H1 (cell line): ENCODE results near the gene SH3D19. TPM values are rescaled to one million over a fixed set of nuclear protein-coding genes. Genes with fewer than 3 reads are reported as not detected.

Experiments
- CTCF ChIA-PET: fragments of 300-600 bp; sonication (Branson Sonifier 250); formaldehyde crosslinking; loops from one replicate; lab custom pipeline; 2021; ENCODE audit not compliant: partially characterized antibody; lab: Charles Lee
- POLR2A ChIA-PET: fragments of 300-600 bp; sonication (Branson Sonifier 250); formaldehyde crosslinking; loops from one replicate; lab custom pipeline; 2021; ENCODE audit warnings: inconsistent platforms; ENCODE audit not compliant: partially characterized antibody; lab: Charles Lee
- DNase-seq, 2 experiments: peaks; one replicate each; pipeline versions ENCODE4 v3.0.0 to v3.0.0-alpha.2; 2010 to 2022; ENCODE audit warnings: low spot score in 2 of 2, low read depth in 1 of 2, mixed read lengths in 1 of 2
- FAIRE-seq: peaks from 2 replicates; lab custom pipeline; 2011; peaks lifted over from hg19 to GRCh38; lab: Jason Lieb, UNC
- H2AFZ ChIP-seq: 2 replicates; pipeline ENCODE4 v1.8.1; 2012; ENCODE audit warnings: low read length, inconsistent platforms
- H2AK5ac ChIP-seq: 2 replicates; pipeline ENCODE4 v1.6.1; 2013; ENCODE audit warnings: low read depth, low read length
- H2BK120ac ChIP-seq: replicated peaks from 2 replicates; pipeline ENCODE3; 2013; ENCODE audit warnings: low read depth, low read length, inconsistent platforms
- H2BK12ac ChIP-seq: 2 replicates; pipeline ENCODE4 v1.6.1; 2013; ENCODE audit warnings: low read depth, low read length
- H2BK15ac ChIP-seq: 2 replicates; pipeline ENCODE4 v1.6.1; 2013; ENCODE audit warnings: low read length
- H2BK20ac ChIP-seq: 2 replicates; pipeline ENCODE4 v1.6.1; 2013; ENCODE audit warnings: low read length
- H2BK5ac ChIP-seq: 2 replicates; pipeline ENCODE4 v1.6.1; 2013; ENCODE audit warnings: low read depth, low read length
- H3K14ac ChIP-seq: 2 replicates; pipeline ENCODE4 v1.6.1; 2013; ENCODE audit warnings: inconsistent platforms; ENCODE audit not compliant: insufficient read length
- H3K18ac ChIP-seq: 2 replicates; pipeline ENCODE4 v1.6.1; 2013; ENCODE audit warnings: low read length; ENCODE audit errors: extremely low read depth
- H3K23ac ChIP-seq: 2 replicates; pipeline ENCODE4 v1.6.1; 2013; ENCODE audit warnings: inconsistent platforms; ENCODE audit not compliant: insufficient read length
- H3K23me2 ChIP-seq: 2 replicates; pipeline ENCODE4 v1.6.1; 2013; ENCODE audit warnings: low read depth, low read length
- H3K27ac ChIP-seq: 2 replicates; pipeline ENCODE4 v1.6.1; 2011; ENCODE audit warnings: low read depth, low read length, inconsistent platforms
- H3K27me3 ChIP-seq, 4 experiments: replicated peaks in 1 of 4; 1 replicate in 1 of 4; 2 replicates in 3 of 4; pipeline versions ENCODE4 v1.6.1 to v1.8.1; 2011 to 2013; ENCODE audit warnings: low read length in 3 of 4, mild to moderate bottlenecking in 3 of 4, inconsistent platforms in 2 of 4, mixed read lengths in 2 of 4, moderate library complexity in 1 of 4; ENCODE audit not compliant: control insufficient read depth in 3 of 4, insufficient read depth in 3 of 4; ENCODE audit errors: extremely low read depth in 1 of 4
- H3K36me3 ChIP-seq, 4 experiments: 2 replicates each; pipeline versions ENCODE4 v1.6.1 to v1.8.1; 2011 to 2013; ENCODE audit warnings: mild to moderate bottlenecking in 4 of 4, low read length in 3 of 4, moderate library complexity in 2 of 4, control low read depth in 1 of 4, inconsistent platforms in 1 of 4; ENCODE audit not compliant: insufficient read depth in 4 of 4, control insufficient read depth in 2 of 4
- H3K4ac ChIP-seq: replicated peaks from 2 replicates; pipeline ENCODE3; 2013; ENCODE audit warnings: low read length, low read depth, mixed read lengths, inconsistent platforms; ENCODE audit not compliant: insufficient read length
- H3K4me1 ChIP-seq, 4 experiments: replicated peaks in 1 of 4; 1 replicate in 1 of 4; 2 replicates in 3 of 4; pipeline versions ENCODE4 v1.6.1 to v1.8.1; 2011 to 2013; ENCODE audit warnings: low read length in 3 of 4, inconsistent platforms in 2 of 4, mixed read lengths in 1 of 4; ENCODE audit not compliant: insufficient read depth in 4 of 4, control insufficient read depth in 3 of 4
- H3K4me2 ChIP-seq, 2 experiments: 2 replicates each; pipeline versions ENCODE4 v1.6.1 to v1.8.1; 2011 to 2013; ENCODE audit warnings: low read depth in 2 of 2, low read length in 2 of 2, control low read depth in 1 of 2, inconsistent platforms in 1 of 2, mild to moderate bottlenecking in 1 of 2; ENCODE audit not compliant: insufficient read depth in 1 of 2
- H3K4me3 ChIP-seq, 4 experiments: fragments of 200-600, 300-600 bp in 1 of 4; sonication (generic), shearing (Covaris generic), sonication (Bioruptor Twin) in 1 of 4; 2 replicates each; pipeline versions ENCODE4 v1.5.1 to v1.8.1; 2011 to 2016; ENCODE audit warnings: low read length in 4 of 4, low read depth in 3 of 4, control low read depth in 2 of 4, inconsistent platforms in 2 of 4, mild to moderate bottlenecking in 2 of 4, mixed read lengths in 1 of 4, moderate library complexity in 1 of 4; ENCODE audit not compliant: insufficient read depth in 2 of 4; ENCODE audit errors: extremely low read depth in 1 of 4
- H3K56ac ChIP-seq: replicated peaks from 2 replicates; pipeline ENCODE3; 2013; ENCODE audit warnings: low read depth, mild to moderate bottlenecking, mixed read lengths, low read length, inconsistent platforms; ENCODE audit not compliant: insufficient read length
- H3K79me1 ChIP-seq: 2 replicates; pipeline ENCODE4 v1.6.1; 2013; ENCODE audit warnings: low read depth, low read length, control low read depth
- H3K79me2 ChIP-seq, 2 experiments: 2 replicates each; pipeline versions ENCODE4 v1.6.1 to v1.8.1; 2012 to 2013; ENCODE audit warnings: low read length in 2 of 2, mild to moderate bottlenecking in 2 of 2, inconsistent platforms in 1 of 2; ENCODE audit not compliant: insufficient read depth in 2 of 2, control insufficient read depth in 1 of 2
- H3K9ac ChIP-seq, 4 experiments: replicated peaks in 1 of 4; 1 replicate in 1 of 4; 2 replicates in 3 of 4; pipeline versions ENCODE4 v1.6.1 to v1.8.1; 2011 to 2013; ENCODE audit warnings: low read depth in 3 of 4, low read length in 3 of 4, control low read depth in 2 of 4, mild to moderate bottlenecking in 2 of 4, moderate library complexity in 2 of 4, inconsistent platforms in 1 of 4; ENCODE audit errors: extremely low read depth in 1 of 4
- H3K9me3 ChIP-seq, 2 experiments: 2 replicates each; pipeline versions ENCODE4 v1.6.1 to v1.8.1; 2012 to 2013; ENCODE audit warnings: mild to moderate bottlenecking in 2 of 2, moderate library complexity in 2 of 2, control low read depth in 1 of 2, inconsistent platforms in 1 of 2, low read depth in 1 of 2, low read length in 1 of 2, mixed read lengths in 1 of 2; ENCODE audit not compliant: insufficient read depth in 2 of 2
- H4K20me1 ChIP-seq, 2 experiments: replicated peaks in 1 of 2; 2 replicates each; pipeline versions ENCODE3 to v1.8.1; 2011 to 2013; ENCODE audit warnings: inconsistent platforms in 2 of 2, low read length in 2 of 2, mild to moderate bottlenecking in 1 of 2; ENCODE audit not compliant: insufficient read depth in 2 of 2, control insufficient read depth in 1 of 2
- H4K5ac ChIP-seq: 2 replicates; pipeline ENCODE4 v1.6.1; 2013; ENCODE audit warnings: low read length, low read depth, mixed read lengths, inconsistent platforms; ENCODE audit not compliant: insufficient read length
- H4K8ac ChIP-seq: 2 replicates; pipeline ENCODE4 v1.8.0; 2013; ENCODE audit warnings: mild to moderate bottlenecking, moderate library complexity, low read length, inconsistent platforms; ENCODE audit not compliant: insufficient read depth; ENCODE audit errors: extremely low read depth
- H4K91ac ChIP-seq: replicated peaks from 2 replicates; pipeline ENCODE3; 2013; ENCODE audit warnings: low read length, mixed read lengths, inconsistent platforms; ENCODE audit not compliant: insufficient read length
- BACH1 ChIP-seq: IDR thresholded peaks from 2 replicates; pipeline ENCODE4 v1.6.1; 2012; ENCODE audit warnings: low read length, improper control_type of control experiment
- BCL11A ChIP-seq, 2 experiments: IDR thresholded peaks; one replicate each; pipeline ENCODE4 v1.6.1; 2011; ENCODE audit warnings: low read depth in 2 of 2, low read length in 2 of 2, mild to moderate bottlenecking in 2 of 2
- CHD1 ChIP-seq: IDR thresholded peaks from 2 replicates; pipeline ENCODE4 v1.6.1; 2012; ENCODE audit warnings: low read depth, low read length, improper control_type of control experiment
- CREB1 ChIP-seq: IDR thresholded peaks from 2 replicates; pipeline ENCODE4 v1.6.1; 2012; ENCODE audit warnings: inconsistent platforms
- CTCF ChIP-seq, 3 experiments: IDR thresholded peaks; 1 replicate in 2 of 3; 2 replicates in 1 of 3; pipeline versions ENCODE4 v1.5.1 to v1.6.1; 2011; ENCODE audit warnings: low read length in 3 of 3, mild to moderate bottlenecking in 3 of 3, inconsistent platforms in 2 of 3, low read depth in 1 of 3, moderate library complexity in 1 of 3; ENCODE audit not compliant: insufficient read depth in 1 of 3; ENCODE audit errors: control extremely low read depth in 1 of 3
- EGR1 ChIP-seq: IDR thresholded peaks from 2 replicates; pipeline ENCODE4 v1.6.1; 2011; ENCODE audit warnings: low read depth, low read length, borderline replicate concordance
- EP300 ChIP-seq, 2 experiments: IDR thresholded peaks; 1 replicate in 1 of 2; 2 replicates in 1 of 2; pipeline ENCODE4 v1.6.1; 2011 to 2012; ENCODE audit warnings: low read depth in 2 of 2, low read length in 2 of 2, mild to moderate bottlenecking in 2 of 2, borderline replicate concordance in 1 of 2, inconsistent platforms in 1 of 2, moderate library complexity in 1 of 2
- FOSL1 ChIP-seq: IDR thresholded peaks from 2 replicates; pipeline ENCODE4 v1.6.1; 2011; ENCODE audit warnings: mild to moderate bottlenecking, low read depth, low read length, moderate library complexity; ENCODE audit not compliant: insufficient read depth
- GABPA ChIP-seq: IDR thresholded peaks from 2 replicates; pipeline ENCODE4 v1.6.1; 2011; ENCODE audit warnings: mild to moderate bottlenecking, low read length, moderate library complexity, borderline replicate concordance; ENCODE audit not compliant: insufficient read depth
- KDM1A ChIP-seq: fragments of 200-600, 300-600 bp; sonication (generic); IDR thresholded peaks from 2 replicates; pipeline ENCODE4 v1.7.1; 2016; ENCODE audit warnings: mild to moderate bottlenecking, low read length, borderline replicate concordance
- NRF1 ChIP-seq: IDR thresholded peaks from 2 replicates; pipeline ENCODE4 v1.6.1; 2011; ENCODE audit warnings: mild to moderate bottlenecking, low read depth, low read length, improper control_type of control experiment
- TEAD4 ChIP-seq: IDR thresholded peaks from 2 replicates; pipeline ENCODE4 v1.6.1; 2012; ENCODE audit warnings: low read depth, low read length, inconsistent platforms, mixed read lengths
- WGBS, 2 experiments: shearing (Covaris generic) in 1 of 2; methylation state at CpG; one replicate each; pipeline versions ENCODE4 v1.1.6 to v1.1.7; 2013 to 2015; ENCODE audit warnings: low lambda C conversion rate in 2 of 2, mixed read lengths in 2 of 2, inconsistent platforms in 1 of 2, low coverage in 1 of 2, missing lambda C conversion rate in 1 of 2; ENCODE audit not compliant: insufficient replicate concordance in 2 of 2, insufficient coverage in 1 of 2, insufficient read length in 1 of 2; ENCODE audit errors: extremely low coverage in 1 of 2, missing lambda C conversion rate in 1 of 2; 5-methylcytosine and 5-hydroxymethylcytosine counted together
- polyA plus RNA-seq, 7 experiments: library from polyadenylated mRNA; depleted of rRNA in 3 of 7; stranded (reverse) in 5 of 7; unstranded in 2 of 7; fragments of >200 nt in 5 of 7; fragments of 200-250 nt in 2 of 7; gene quantifications; 1 replicate in 5 of 7; 2 replicates in 1 of 7; 4 replicates in 1 of 7; pipeline versions ENCODE4 v1.2.1 to v1.2.3, GENCODE V29; 2011 to 2013; ENCODE audit warnings: missing spikeins in 2 of 7, mixed read lengths in 2 of 7
- total RNA-seq: library from RNA; stranded (reverse); fragmentation: NEBNext Ultra II Directional; extraction: Animal tissue kit (Norgen Biotek cat#: 25700); gene quantifications from 2 replicates; pipeline ENCODE4 v1.2.1, GENCODE V29; 2021

SH3D19 gene
- total and polyA plus RNA-seq, 2 of the 8 experiments (the other 6 are each of a cell fraction or from before 2014, with no cell fraction given): 11.7 to 51.3 TPM

- ChIA-PET CTCF (interaction anchor here (1.3 kb wide), 1 partner anchor 84 kb away, joined by 4 read pairs; no protein-coding TSS in a partner anchor), POLR2A (interaction anchor here (0.8 to 4.1 kb wide), 3 partner anchors 8 to 83 kb away, joined by 3 to 22 read pairs (median 6); partner anchors contain the start of gene LRBA)
- Histone ChIP-seq H2AFZ (no peak overlapping the region), H3K27ac (no peak overlapping the region), H3K4me3 (no peak overlapping the region), H3K4me2 (no peak overlapping the region), H2BK12ac (no peak overlapping the region), H3K56ac (no peak overlapping the region), H3K18ac (no peak overlapping the region), H3K79me1 (no peaks in the 10 kb centered on the region), H4K20me1 (peaks cover 11 to 12% of the 10 kb centered on the region in 2 experiments), H3K36me3 (peaks cover 15 to 27% (median 20%) of the 10 kb centered on the region in 4 experiments), H3K9ac (no peak overlapping the region), H3K79me2 (peaks cover 15 to 33% of the 10 kb centered on the region in 2 experiments), H2AK5ac (no peak overlapping the region), H3K9me3 (no peaks in the 10 kb centered on the region), H2BK120ac (no peak overlapping the region), H3K4ac (no peak overlapping the region), H2BK5ac (no peak overlapping the region), H4K91ac (no peak overlapping the region), H2BK20ac (no peak overlapping the region), H3K27me3 (no peaks in the 10 kb centered on the region), H3K14ac (no peak overlapping the region), H4K5ac (no peak overlapping the region), H3K23me2 (peaks cover 6% of the 10 kb centered on the region), H4K8ac (no peak overlapping the region), H3K4me1 (peaks cover 0 to 1% (median 0%) of the 10 kb centered on the region in 4 experiments; a peak in 1 of 7 replicates), H3K23ac (no peak overlapping the region), H2BK15ac (no peak overlapping the region)
- no peak for DNase-seq
- 91% methylated on average over 3 of the region's 3 CpGs; no CpG with 5 or more reads in 1 of the 2 experiments for WGBS, 2 experiments
- FAIRE-seq: no peak
- no peak for TF ChIP-seq FOSL1
- no peak for TF ChIP-seq GABPA
- no peak for TF ChIP-seq EP300 (IDR thresholded peaks at IDR 0.05; ENCODE audit: borderline replicate concordance in 1 of 2, low read depth in 2 of 2, low read length in 2 of 2)
- TF ChIP-seq EGR1: no peak
- no peak for TF ChIP-seq BCL11A (IDR thresholded peaks at IDR 0.05; ENCODE audit: low read depth in 2 of 2, low read length in 2 of 2)
- no peak for TF ChIP-seq TEAD4
- no peak for TF ChIP-seq CTCF (IDR thresholded peaks at IDR 0.05; ENCODE audit: control extremely low read depth in 1 of 3, insufficient read depth in 1 of 3, low read depth in 1 of 3, low read length in 3 of 3)
- no peak for TF ChIP-seq CHD1
- TF ChIP-seq KDM1A: no peak
- no peak for TF ChIP-seq CREB1
- no peak for TF ChIP-seq BACH1
- TF ChIP-seq NRF1: no peak
These were observed 227.6 kb downstream of the SH3D19 start for GRCh38 chr4:151097759-151098158.
